ENCODE results near the gene RNF8. TPM values are rescaled to one million over a fixed set of nuclear protein-coding genes. Genes with fewer than 3 reads are reported as not detected.

RNF8 gene
- total RNA-seq, 1 experiment from 2014 or later: 35.9 TPM

- POLR2A ChIA-PET: no interaction called here
Measured at GRCh38 chr6:37319856-37320480, 33.8 kb upstream of the RNF8 start.

More at GRCh38 chr6:37319856-37320480, 33.8 kb upstream of the RNF8 start:
- Mint-ChIP-seq H3K36me3 (peaks cover 20% of the 10 kb centered on the region), H3K4me1 (no peaks in the 10 kb centered on the region), H3K9me3 (no peaks in the 10 kb centered on the region), H3K27ac (no peak overlapping the region), H3K27me3 (ENCODE audit: low read depth) (no peaks in the 10 kb centered on the region), H3K4me3 (no peak overlapping the region)
- no peak for TF ChIP-seq ZNF138 (CRISPR knock-in tag; conservative IDR thresholded peaks at IDR 0.05)
- no peak for TF ChIP-seq ZNF512 (CRISPR knock-in tag; IDR thresholded peaks at IDR 0.05; ENCODE audit: borderline replicate concordance)
- TF ChIP-seq ATF6 (CRISPR knock-in tag; IDR thresholded peaks at IDR 0.05): no peak
- no peak for TF ChIP-seq ZNF425 (CRISPR knock-in tag; conservative IDR thresholded peaks at IDR 0.05)
- no peak for TF ChIP-seq PREB (CRISPR knock-in tag; IDR thresholded peaks at IDR 0.05; ENCODE audit: borderline replicate concordance)
- TF ChIP-seq IRF1 (CRISPR knock-in tag; IDR thresholded peaks at IDR 0.05): no peak
- no peak for TF ChIP-seq E2F5 (CRISPR knock-in tag; IDR thresholded peaks at IDR 0.05)
- no peak for TF ChIP-seq CREM (CRISPR knock-in tag; IDR thresholded peaks at IDR 0.05)
- TF ChIP-seq ZNF396 (CRISPR knock-in tag; IDR thresholded peaks at IDR 0.05; ENCODE audit: borderline replicate concordance): no peak
- TF ChIP-seq CDX4 (CRISPR knock-in tag; IDR thresholded peaks at IDR 0.05; ENCODE audit: borderline replicate concordance): no peak
- TF ChIP-seq ZNF281 (CRISPR knock-in tag; IDR thresholded peaks at IDR 0.05): no peak
- TF ChIP-seq KAT7 (CRISPR knock-in tag; IDR thresholded peaks at IDR 0.05; ENCODE audit: borderline replicate concordance): no peak
- CTCF ChIA-PET: no interaction called here
- DNase-seq (ENCODE audit: low spot score): no peak
- ATAC-seq: no peak

Data from WTC11 (cell line).